ENCODE results near the gene AIG1.

The AIG1 gene

GRCh38 chr6:143204045-143204444 lies 143.4 kb downstream of the AIG1 start:
- DNase-seq: no peak

GRCh38 chr6:143205131-143205535 lies 144.4 kb downstream of the AIG1 start:
- DNase-seq: no peak

- DNase-seq: no peak
Observed at GRCh38 chr6:143205585-143205984, 144.9 kb downstream of the AIG1 start.

- no peak for DNase-seq
Observed at GRCh38 chr6:143205991-143206390, 145.3 kb downstream of the AIG1 start.

GRCh38 chr6:143206550-143206949 lies 145.9 kb downstream of the AIG1 start:
- no peak for DNase-seq

DNA sequence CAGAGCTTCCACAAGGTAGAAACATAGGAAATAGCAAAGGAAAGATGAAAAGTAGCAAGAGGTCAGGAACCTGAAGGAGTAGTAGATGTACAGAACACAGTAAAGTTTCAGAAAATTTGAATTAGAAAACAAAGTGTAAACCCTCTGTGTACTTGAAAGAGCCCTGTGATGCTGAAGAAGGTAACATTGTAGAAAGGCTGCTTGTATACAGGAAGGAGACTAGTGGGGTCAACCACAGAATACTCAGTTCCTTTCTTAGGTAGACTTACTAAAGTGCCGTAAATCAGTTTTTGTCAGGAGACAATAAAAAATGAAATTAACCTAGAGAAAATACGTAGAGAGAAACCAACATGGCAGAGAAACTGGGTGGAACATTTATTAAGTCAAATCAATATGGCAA lies 149.7 kb downstream of the AIG1 start:
- no peak for DNase-seq

DNA sequence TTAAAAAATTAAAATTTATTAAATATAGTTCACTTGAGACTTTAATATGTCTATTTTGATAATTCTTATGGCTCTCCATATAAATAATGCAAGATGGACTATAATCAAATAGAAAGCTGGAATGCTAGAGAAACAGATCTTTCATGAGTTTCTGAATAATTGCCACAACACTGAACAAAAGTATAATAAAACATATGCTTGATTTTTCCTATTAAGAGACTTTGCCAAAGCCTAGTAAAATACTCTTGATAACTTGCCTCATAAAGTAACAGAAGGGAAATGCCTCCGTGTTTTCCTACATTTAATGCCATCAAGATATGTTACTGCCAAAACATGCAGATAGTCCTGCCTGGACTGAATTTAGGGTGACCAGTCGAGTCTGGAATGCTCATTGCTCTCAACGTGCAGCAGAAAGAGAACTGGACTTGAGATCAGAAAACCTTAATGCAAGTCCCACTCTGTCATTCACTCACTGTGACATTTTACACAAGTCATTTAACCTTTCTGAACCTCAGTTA lies 153.2 kb downstream of the AIG1 start:
- no peak for DNase-seq

DNA sequence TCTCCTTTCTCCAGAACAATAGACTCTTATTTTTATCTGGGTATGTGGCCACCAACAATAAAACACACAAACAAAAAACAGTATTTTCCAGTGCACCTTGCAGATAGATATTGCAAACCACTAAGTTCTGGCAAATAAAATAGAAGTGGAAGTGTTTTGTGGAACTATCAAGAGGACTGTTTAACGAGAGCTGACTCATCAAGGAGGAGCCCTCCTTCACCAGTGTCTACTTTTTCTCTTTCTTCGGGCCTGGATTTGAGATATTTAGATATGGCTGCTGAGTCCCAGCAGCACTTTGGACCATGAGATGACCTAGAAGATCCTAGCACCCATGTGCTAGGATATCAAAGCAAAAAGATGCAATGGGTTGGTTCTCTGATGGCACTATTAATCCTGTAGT lies 154.7 kb downstream of the AIG1 start:
- no peak for DNase-seq

DNA sequence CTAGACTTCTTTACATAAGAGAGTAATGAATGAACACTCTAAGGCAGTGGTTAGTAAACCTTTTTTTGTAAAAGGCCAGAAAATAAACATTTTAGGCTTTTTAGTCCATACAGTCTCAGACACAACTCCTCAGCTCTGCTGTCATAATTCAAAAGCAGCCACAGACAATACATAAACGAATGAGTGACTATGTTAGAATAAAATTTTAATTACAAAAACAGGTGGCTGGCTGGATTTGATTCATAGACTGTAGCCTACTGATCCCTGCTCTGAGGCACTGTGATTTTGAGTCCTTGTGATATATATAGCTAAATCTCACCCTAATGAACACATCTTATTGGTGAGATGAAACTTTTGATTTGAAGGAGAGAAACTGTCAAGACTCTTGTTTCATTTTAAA lies 155.1 kb downstream of the AIG1 start:
- no peak for DNase-seq

DNA sequence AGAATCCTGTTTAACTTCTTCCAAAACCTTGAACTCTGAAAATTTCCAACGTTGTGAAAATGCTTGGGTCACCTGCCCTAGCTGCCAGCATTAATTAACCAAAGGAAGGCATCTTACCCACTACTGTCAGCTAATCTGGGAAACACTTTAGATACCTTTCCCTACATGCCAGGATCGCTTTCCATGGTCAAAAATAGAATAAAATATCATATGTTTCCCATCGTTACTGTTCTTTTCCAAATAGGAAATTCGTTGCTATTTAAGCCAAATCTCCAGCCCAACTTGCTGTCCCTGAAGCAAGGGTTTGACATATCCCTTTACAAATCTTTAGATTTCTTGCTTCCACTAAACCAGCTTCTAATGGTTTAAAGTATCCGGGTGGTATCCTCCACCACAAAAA lies 157.5 kb downstream of the AIG1 start:
- DNase-seq: no peak

GRCh38 chr6:143221698-143222097 lies 161.0 kb downstream of the AIG1 start:
- no peak for DNase-seq

DNA sequence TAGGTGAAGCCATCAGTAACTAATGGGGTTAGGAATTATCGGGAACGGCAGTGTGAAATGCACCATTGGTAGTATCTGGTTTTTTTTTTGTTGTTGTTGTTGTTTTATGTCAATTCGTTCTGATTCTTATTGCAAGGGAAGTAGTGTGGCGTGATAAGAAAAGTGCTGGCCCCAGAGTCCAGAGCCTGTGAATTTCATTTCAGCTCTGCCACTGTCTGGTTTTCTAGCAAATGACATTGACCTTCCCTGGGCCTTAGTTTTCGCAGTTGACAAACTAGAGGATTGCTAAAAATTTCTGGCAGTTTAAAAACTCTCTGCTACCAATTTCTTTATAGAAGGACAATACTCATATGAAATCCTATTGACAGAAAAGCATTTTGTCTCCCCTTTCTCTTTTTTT lies 161.6 kb downstream of the AIG1 start:
- no peak for DNase-seq

- no peak for DNase-seq
Observed at GRCh38 chr6:143222801-143223231, 162.1 kb downstream of the AIG1 start.

DNA sequence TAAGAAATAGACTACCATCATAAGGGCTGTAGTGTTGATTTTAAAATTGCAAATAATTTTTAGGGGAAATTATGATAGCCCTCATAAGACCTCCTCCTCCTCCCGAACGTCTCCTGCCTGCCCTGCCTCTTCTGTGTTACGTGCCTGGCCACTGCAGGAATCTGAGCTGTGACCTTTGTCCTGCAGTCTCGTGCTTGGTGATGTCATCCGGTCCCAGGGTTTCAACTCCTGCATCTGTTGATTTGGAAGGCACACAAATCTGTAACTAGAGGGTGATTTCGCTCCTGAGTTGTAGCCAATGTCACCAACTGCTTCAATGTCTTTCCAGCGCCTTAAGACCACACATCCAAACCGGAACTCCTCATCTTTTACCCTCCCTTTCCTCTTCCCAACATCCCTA lies 163.2 kb downstream of the AIG1 start:
- no peak for DNase-seq

GRCh38 chr6:143224516-143224915 lies 163.8 kb downstream of the AIG1 start:
- no peak for DNase-seq

GRCh38 chr6:143225929-143226328 lies 165.2 kb downstream of the AIG1 start:
- no peak for DNase-seq

DNA sequence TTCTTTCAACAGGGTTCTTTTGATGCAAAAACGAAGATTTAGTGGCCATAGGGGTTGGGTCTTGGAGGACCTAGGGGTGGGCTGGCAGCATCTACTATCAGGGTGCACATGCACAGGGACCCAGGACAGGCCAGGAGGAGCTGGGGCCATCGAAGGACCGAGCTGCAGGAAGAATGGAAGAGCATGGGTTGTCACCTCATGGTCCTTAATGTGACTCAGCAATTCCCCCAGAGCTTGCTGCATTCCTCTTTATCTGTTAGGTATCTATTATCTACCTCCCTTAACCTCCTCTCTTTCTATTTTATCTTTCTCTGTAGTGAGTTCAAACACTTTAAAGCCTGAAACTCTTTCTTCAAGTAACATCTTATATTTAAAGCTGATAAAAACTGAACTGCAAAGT lies 167.0 kb downstream of the AIG1 start:
- no peak for DNase-seq

- DNase-seq: no peak
Observed at GRCh38 chr6:143229400-143229799, 168.7 kb downstream of the AIG1 start.

DNA sequence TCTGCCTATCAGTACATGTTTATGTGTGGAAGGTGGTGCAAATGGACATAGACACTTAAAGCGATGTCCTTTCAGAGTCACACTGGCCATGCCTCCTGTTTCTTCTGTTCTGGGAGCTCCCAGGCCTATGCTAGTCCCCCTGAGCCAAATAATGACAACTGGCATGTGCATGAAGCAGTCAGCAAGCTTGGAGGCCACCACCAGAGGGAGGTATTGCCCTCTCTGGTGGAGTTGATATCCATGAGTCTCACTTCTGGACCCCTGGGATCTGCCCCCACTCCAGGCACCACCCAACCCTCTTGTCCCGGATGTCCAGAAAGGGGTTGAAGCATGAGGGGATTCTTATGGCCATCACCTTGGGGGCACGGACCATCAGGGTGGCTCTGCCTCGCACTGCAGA lies 172.2 kb downstream of the AIG1 start:
- no peak for DNase-seq

DNA sequence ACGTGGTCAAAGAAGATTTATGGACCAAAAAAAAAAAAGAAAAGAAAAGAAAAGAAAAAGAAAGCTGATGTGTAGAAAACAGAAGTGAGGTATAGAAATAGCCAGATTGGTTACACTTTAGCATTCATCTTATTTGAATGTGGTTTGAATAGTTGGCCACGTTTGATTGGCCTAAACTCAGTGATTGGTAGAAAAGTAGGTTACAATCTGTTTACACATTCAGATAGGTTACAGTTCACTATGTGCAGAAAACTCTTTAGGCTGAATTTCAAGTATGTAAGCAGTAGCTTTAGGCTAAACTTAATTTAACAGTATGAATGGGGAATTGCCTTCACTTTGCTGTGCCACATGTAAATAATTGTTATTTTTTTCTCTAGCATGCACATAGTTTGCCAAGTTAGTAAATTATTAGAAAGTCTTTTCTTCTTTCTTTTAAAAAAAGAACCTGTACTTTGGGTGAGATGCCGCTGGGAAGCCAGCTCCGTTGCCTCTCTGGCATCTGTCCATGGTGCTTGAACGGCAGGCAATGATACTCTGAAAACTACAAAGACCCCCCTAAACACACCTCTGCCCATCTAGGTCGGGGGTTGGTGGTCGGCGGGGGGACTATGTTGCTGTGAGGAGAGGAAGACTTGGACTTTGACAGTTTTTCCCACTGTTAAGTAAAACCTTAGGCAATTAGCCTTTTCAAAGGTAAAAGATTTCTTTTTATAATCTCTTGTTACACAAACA lies 173.0 kb downstream of the AIG1 start:
- DNase-seq: no peak

- no peak for DNase-seq
Observed at GRCh38 chr6:143234734-143235133, 174.0 kb downstream of the AIG1 start.

- DNase-seq: no peak
Observed at GRCh38 chr6:143236151-143236798, 175.6 kb downstream of the AIG1 start.

DNA sequence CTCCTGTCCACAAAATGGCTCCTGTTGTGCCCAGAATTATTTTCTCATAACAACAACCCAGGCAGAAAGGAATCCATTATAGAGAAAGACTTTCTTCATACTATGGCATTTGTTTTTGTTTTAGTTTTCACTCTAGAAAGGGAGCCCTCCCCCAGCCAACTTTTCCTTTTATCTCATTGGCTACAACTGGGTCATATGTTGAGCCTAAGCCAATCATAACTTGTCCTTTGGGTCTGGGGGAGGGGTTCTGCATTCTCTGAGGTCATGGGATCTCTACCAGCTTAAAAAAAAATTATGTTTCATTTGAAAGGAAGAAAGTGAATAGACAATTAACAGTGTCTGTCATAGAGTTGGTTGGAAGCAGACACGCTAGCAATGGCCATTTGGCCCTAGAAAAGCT lies 177.6 kb downstream of the AIG1 start:
- DNase-seq: no peak

GRCh38 chr6:143241111-143241510 lies 180.4 kb downstream of the AIG1 start:
- no peak for DNase-seq

- no peak for DNase-seq
Observed at GRCh38 chr6:143241911-143242310, 181.2 kb downstream of the AIG1 start.

Measured in CD4-positive, alpha-beta T cell treated with Interleukin-4 for 4 hours (primary cell).